Medulla oblongata (tissue), 1 donor: ENCODE measurements around the gene RFPL3.
A peak's percentile ranks its signal among the peaks of the same experiment; 100 is the strongest.
"Not testable (repeated sequence)": the region's sequence is repeated elsewhere in the genome, so short reads cannot be mapped to it uniquely, and the experiment has no call there.

Experiments used
- DNase-seq: peaks from one replicate; pipeline ENCODE4 v3.0.0-alpha.2; 2015; ENCODE audit errors: extremely low spot score

RFPL3 gene

DNA sequence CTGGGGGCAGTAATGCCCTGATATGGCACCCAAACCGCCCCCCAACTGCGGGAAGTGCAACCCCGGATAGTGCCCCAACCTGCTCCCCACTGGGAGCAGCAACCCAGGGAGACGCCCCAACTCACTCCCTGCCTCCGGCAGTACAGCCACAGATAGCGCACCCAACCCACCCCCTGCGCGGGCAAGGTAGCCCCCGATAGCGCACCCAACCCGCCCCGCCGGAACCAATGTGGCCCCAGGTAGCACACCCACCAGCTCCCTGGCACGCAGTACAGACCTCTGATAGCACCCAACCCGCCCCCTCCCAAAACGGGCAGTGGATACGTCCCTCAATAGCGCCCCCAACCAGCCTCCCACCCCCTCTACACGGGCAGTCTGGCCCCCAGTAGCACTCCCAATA lies 3.8 kb upstream of the RFPL3 start:
- no peak for DNase-seq

DNA sequence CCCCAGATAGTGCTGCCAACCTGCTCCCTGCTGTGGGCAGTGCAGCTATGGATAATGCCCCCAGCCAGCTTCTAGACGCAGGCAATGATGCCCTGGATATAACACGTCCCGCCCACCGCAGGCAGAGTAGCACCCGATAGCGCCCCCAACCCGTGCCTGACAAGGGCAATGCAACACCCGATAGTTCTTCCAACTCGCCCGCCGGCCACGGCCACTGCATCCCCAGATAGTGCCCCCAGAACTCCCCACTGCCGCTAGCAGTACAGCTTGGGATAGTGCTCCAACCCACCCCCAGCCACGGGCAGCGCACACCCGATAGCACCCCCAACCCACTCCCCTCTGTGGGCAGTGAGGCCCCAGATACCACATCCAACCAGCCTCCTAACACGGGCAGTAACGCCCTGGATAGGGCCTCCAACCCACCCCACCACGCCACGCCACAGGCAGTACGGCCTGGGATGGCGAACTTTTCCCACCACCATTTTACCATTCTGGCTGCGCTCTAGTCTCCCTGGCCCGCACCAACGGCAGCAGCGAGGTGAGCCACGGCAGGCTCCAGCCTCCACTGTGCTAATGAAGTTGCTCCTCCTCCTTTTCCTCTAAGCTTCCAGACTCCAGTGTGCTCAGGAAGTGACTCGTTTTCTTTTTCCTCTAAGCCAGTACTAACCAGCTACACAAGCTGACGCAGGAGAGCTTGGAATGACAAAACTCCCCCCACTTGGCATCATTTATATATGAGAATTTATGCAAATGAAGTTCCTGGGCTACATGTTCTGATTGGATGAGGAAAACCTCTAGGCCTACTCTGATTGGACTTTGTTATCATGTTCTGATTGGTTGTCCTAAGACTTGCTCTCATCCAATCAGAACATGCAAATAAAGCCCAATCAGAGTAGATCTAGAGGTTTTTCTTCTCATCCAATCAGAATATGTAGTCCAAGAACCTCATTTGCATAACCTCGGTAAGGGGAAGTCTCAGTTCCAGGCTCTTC lies 3.0 kb upstream of the RFPL3 start:
- DNase-seq: no peak

DNA sequence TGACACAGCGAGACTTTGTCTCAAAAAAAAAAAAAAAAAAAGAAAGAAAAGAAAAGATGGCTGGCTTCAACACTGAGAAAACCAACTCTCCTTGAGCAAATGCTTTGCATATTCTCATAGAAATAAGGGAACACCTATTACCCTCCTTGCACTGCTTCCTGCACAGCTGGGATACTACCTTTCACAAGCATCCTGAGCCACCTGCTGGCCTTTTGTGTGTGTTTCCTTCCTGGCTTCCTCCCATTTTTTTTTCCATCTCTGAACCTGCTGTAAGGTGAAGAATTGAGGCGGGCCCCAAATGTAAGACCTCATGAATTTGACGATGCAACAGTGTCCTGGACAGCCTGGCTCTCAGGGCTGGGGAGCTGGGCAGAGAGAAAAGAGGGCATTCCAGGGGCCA lies 1.9 kb upstream of the RFPL3 start:
- no peak for DNase-seq

DNA sequence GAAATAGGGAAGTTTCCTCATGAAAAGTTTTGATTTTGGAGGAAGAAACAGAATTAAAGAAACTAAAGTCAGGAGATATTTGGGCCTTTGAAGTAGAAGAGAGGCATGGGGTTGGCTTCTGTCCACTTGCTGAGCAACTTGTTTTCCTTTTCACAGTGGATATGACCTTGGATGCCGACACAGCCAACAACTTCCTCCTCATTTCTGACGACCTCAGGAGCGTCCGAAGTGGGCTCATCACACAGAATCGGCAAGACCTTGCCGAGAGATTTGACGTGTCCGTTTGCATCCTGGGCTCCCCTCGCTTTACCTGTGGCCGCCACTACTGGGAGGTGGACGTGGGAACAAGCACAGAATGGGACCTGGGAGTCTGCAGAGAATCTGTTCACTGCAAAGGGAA lies 2.4 kb downstream of the RFPL3 start:
- not testable (repeated sequence) for DNase-seq

DNA sequence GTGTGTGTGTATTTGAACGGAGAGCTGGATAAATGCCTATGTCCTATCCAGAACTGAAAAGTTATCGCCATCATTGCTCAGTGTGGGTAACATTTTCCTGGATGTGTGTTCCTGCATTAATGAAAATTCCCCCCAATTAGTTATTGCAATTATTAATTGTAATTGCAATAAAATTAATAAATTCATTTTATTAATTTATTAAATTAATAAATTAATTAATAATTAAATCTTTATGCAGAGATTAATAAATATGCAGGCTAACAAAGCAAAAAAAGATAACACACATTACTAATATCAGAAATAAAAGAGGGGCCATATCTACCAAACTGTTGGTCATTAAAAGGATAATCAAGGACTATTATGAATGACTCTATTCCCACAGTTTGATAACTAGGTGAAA lies 3.6 kb downstream of the RFPL3 start:
- DNase-seq: no peak

DNA sequence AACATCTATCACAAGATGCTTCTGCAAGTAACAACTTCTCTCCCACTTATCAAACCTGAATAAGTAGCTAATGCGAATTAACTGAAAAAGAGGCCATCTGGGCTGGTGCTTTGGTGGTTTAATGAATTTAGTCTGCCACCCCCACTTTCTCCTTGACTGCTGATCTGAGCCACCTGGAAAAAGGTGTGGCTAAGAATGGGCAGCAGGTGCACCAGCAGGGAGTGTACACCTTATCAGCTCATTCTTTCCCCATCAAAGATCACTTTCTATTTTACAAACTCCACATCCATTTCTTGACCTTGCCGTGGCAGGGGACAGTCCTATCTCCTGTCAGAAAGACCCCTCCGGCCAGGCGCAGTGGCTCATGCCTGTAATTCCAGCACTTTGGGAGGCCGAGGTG lies 6.5 kb downstream of the RFPL3 start:
- DNase-seq: no peak

DNA sequence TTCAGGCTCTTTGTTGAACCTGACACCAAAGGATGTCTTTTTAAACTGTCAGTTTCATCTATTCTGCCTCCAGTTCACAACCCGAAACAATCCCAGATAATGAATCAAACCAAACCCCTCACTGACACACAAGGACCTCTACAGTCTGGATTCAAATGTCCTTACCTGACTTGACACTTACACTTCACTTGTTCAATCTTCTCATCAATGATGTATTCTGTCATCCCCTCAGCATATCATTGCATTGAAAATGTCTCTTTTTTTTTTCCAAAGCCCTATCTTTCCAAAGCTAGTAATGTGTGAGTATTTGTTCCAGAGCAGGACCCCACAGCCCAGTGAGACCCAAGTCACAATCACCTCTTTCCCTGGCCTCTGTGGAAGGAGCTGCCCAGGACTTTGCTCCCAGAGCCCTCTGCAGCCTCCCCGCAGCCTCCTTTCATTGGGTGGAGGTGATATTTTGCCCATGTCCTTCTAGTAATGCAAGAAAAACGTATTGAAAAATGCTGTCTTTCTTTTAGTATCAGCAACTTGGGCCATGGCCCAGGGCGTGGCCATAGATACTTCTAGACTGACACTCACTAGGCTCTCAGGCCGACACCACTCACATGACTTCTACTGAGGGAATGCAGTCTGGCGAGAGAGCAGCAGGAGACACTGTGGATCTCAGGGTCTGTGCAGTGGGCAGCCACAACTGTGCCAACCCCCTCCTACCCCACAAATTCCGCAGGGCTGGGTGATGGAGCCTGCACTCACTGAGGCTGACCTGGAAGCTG lies 18.2 kb downstream of the RFPL3 start:
- no peak for DNase-seq

DNA sequence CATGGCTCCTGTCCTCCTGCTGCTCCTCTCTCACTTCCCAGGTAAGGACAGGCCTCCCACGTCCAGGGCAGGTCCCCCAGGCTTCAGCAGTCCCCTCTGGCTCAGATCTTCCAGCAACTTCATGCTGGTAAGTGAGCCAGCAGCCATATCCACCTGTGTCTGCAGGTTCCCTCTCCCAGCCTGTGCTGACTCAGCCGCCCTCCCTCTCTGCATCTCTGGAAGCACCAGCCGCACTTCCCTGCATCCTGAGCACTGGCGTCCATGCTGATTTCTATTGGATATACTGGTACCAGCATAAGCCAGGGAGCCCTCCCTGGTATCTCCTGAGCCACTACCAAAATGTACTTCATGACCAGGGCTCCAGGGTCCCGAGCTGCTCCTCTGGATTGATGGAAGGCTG lies 19.0 kb downstream of the RFPL3 start:
- no peak for DNase-seq

DNA sequence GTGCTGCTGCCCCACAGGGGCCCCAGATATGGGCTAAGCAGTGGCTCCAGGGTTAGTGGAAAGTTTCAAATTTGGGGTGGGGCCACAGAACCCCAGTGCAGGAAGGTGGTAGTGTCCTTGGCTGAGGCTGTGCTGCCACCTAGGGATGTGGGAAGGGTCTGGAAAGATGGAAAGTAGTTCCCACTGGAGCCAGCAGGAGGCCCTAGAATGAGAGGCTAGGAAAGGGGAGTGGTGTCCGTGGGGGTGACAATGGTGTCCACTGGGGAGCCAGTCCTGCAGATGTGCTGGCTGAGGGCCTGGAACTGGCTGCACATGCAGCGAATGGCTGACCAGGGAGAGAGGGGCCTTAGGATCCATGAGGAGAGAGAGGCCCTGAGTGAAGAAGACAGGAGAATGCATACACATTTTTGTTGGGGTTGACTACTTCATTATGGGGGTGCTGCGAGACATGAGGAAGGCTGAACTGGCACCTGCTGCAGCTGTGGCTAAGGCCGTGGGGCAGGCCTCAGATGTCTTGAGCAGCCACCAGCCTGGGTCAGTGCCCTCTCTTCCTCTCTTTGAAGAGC lies 21.1 kb downstream of the RFPL3 start:
- peak; percentile 58 for DNase-seq

DNA sequence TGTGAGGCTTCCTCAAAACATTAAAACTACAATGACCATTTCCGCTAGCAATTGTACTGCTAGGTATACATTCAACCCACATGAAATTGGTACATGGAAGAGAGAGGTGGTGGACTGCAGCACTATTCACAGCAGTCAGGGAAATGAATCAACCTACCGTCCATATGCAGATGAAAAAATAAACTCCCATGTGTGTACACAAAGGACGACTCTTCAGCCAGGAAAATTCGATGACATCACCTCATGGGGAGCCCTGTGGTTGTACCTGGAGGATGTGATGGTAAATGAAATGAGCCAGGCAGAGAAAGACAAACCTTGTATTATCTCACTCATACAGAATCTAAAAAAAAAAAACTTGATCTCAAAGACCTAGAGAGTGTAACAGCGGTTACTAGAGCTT lies 23.3 kb downstream of the RFPL3 start:
- DNase-seq: no peak

DNA sequence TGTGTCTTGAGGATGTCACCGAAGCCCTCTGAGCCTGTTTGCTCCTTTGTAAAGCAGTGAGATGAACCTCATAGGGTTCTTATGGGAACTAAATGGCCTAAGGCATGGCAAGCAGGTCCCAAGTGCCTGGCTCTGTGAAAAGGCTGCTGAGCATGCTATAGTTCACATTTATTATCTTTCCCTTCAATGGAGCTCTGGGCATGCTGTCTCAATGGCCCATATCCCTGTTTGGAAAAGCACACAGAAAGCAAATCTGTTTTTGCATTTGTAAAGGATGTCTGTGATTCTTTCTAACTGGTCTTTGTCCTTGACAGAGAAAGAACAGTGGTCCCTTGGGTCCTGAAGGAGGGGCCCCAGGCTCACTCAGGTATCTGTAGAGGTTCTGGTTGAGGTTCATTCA lies 28.0 kb downstream of the RFPL3 start:
- DNase-seq: no peak

DNA sequence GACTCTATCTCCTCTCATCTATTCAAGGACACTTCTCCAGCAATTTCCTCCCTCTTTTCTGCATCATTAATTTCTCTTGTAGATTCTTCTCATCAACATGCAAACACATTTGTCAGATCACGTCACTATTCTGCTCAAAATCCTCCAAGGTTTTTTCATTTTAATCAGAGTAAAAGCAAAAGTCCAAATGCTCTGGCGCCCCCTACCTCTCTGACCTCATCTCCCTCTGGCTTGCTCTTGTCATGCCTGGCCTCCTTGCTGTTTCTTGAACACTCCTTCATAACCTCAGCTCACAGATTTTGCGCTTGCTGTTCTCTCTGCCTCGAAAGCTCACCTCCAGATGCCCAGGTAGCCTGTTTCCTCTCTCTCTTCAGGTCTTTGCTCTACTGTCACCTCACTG lies 32.0 kb downstream of the RFPL3 start:
- no peak for DNase-seq

DNA sequence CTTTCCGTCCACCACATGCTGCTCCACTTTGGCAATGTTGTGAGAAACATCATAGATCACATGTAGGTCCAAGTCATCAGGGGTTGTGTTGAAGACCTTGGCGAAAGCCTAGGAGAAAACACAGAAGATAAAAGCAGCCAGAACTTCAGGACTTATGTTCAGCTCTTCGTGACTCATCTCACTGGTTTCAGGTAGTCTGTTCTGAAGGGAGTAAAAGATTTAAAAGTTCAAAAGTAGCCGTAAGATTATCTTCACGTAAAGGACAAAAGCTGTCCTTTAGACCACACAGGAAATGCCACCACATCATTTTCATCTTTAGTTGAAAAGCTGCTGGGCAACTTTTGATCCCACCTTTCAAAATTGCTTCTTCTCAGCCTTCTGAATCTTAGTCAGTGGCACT lies 37.4 kb downstream of the RFPL3 start:
- DNase-seq: no peak

DNA sequence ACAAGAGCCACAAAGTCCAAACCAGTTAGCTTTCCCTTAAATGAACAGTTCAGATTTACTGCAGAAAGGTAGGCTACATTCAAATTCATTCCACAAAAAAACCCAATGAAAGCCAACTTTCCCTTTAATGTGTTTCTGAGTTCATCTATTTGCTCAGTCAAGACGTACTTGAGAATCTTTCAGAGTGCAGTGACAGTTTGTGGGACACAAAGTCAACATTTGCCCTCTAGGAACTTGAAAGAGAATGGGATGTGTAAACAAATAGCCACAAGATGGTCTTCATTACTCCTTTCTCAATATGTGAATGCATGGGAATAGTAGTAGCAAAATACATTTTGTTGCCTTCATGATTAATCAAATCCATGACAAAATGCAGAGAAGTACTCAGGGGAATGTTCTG lies 38.6 kb downstream of the RFPL3 start:
- DNase-seq: no peak

DNA sequence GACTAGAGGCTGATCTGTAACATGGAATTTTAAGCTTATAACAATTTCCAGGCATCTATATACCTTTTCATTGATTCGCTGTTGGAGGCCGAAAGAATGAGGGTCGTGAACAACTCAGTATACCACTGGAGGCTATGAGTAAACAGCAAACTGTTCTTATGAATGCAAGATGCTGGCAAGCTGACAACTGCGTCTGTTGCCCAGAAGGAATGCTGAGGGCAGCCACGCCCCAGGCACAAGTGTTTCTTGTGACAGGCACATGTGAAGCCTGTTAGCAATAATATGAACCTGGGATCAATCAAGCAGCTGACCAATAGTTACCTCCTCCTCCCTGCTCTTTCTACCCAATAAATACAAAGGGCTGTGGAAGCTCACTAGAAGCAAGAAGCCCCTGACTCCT lies 39.1 kb downstream of the RFPL3 start:
- DNase-seq: no peak

DNA sequence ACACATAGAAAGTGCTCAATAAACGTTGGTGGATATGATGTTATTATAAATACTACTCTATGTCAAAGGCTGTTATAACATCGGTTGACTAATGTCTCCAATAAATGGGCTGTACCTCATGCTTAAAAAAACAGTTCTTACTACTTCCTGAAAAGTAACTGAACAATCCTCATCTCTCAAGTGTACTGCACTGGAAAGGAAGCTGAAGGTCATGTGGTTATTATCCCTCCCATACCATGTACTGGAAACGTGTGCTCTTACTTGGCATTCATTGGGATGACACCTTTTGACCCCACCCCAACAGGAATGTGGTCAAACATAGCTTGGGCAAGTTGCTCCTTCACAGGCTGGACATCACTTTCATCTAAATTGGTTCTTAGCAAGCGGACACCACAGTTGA lies 43.8 kb downstream of the RFPL3 start:
- DNase-seq: no peak

DNA sequence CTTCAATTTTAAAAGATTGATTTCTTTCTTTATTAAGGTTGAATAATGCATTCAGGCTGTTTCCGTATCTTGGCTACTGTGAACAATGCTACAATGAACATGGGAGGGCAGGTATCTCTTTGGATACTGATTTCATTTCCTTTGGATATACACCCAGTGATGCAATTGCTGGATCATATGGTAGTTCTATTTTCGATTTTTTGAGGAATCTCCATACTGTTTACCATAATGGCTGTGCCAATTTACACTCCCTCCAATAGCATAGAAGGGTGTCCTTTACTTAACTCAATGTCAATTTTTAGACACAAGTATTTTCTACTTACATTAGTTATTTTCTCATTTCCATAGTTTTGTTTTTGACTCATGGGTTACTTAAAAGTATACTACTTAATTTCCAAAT lies 46.4 kb downstream of the RFPL3 start:
- DNase-seq: no peak

DNA sequence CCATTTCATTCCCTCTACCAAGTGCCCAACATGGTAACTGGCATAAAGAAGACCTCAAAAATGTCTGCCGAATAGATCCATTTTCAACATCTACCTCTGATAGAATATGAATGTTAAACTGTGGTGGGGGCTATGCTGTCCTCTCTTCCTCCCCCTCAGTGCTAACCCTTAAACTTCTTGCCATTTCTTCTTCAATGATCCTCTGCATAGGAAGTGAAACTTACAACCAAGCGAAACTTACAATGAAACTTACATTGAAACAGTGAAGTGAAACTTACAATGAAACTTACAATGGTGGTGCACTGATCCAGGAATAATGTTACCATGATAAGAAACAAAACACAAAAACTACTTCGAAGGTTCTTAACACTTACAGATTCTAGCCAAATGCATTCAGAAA lies 49.6 kb downstream of the RFPL3 start:
- peak; percentile 53 for DNase-seq

DNA sequence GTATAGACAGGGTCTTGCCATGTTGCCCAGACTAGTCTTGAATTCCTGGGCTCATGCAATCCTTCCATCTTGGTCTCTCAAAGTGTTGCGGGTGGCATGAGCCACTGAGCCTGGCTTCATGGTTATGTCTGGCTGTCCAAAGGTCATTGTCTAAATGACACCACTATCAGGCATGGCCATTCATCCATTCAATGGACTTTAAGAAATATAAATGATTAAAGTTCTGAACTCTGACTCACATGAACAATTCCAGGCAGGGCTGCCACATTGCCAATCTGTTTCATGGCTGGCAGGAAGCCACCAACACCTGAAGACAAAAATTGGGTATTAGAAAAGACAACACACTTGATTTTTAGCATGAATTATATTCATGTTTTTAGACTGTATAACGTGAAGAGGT lies 50.3 kb downstream of the RFPL3 start:
- DNase-seq: no peak

DNA sequence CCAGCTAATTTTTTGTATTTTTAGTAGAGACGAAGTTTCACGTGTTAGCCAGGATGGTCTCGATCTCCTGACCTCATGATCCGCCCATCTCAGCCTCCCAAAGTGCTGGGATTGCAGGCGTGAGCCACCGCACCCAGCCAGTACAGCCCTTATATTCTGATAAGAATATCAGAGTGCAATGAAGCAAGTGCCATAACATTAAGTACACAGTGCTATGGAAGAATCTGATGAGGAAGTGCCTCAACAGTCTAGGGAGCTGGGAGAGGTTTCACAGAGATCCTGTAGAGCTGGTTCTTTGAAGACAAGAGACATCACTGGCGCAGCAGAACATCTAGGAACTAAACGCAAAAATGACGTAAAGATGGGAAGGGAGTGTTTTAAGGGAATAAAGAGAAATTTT lies 52.3 kb downstream of the RFPL3 start:
- DNase-seq: no peak

DNA sequence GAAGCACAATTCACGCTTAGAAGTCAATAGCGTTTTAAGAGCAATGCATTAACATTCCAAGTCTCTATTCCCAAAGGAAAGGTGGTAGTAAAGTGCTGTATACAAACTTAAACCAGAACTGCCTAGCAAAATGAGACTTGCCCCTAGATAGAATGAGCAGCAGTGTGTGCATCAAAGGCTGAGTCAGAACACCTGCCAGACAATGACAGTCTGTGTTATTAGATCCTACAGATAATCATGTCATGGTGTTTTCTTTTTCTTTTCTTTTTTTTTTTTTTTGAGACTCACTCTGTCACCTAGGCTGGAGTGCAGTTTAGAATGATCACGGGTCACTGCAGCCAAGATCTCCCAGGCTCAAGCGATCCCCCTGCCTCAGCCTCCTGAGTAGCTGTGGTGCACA lies 52.8 kb downstream of the RFPL3 start:
- no peak for DNase-seq
